Subcutaneous abdominal adipose tissue (tissue), 5 donors: Measurements from ENCODE around the gene IGFBP4.
A peak's percentile ranks its signal among the peaks of the same experiment; 100 is the strongest.

Source experiments
- H3K27ac ChIP-seq: one replicate; pipeline ENCODE4 v1.7.0; 2013; ENCODE audit warnings: low read depth, mild to moderate bottlenecking, inconsistent platforms, low read length, moderate library complexity
- H3K27me3 ChIP-seq, 5 donors: one replicate each; pipeline ENCODE4 v1.7.0; 2013; ENCODE audit warnings: low read length in 5 of 5, inconsistent platforms in 1 of 5; ENCODE audit not compliant: control insufficient read depth in 5 of 5, insufficient read depth in 4 of 5
- H3K36me3 ChIP-seq, 5 donors: one replicate each; pipeline ENCODE4 v1.7.0; 2013; ENCODE audit warnings: low read length in 5 of 5; ENCODE audit not compliant: control insufficient read depth in 5 of 5, insufficient read depth in 5 of 5
- H3K4me1 ChIP-seq, 5 donors: one replicate each; pipeline ENCODE4 v1.7.0; 2013; ENCODE audit warnings: low read length in 5 of 5, mild to moderate bottlenecking in 3 of 5, moderate library complexity in 1 of 5; ENCODE audit not compliant: control insufficient read depth in 5 of 5, insufficient read depth in 5 of 5
- H3K4me3 ChIP-seq, 5 donors: one replicate each; pipeline ENCODE4 v1.7.0; 2013; ENCODE audit warnings: low read length in 5 of 5, low read depth in 1 of 5
- H3K9ac ChIP-seq, 5 donors: one replicate each; pipeline ENCODE4 v1.7.0; 2013; ENCODE audit warnings: low read length in 5 of 5, mild to moderate bottlenecking in 4 of 5, moderate library complexity in 3 of 5
- H3K9me3 ChIP-seq, 5 donors: one replicate each; pipeline ENCODE4 v1.7.0; 2013; ENCODE audit warnings: low read length in 5 of 5; ENCODE audit not compliant: control insufficient read depth in 5 of 5
- donor health status: healthy.
- donor health status: healthy.
- donor health status: healthy.
- donor health status: healthy.
- donor health status: healthy.

IGFBP4 gene

DNA sequence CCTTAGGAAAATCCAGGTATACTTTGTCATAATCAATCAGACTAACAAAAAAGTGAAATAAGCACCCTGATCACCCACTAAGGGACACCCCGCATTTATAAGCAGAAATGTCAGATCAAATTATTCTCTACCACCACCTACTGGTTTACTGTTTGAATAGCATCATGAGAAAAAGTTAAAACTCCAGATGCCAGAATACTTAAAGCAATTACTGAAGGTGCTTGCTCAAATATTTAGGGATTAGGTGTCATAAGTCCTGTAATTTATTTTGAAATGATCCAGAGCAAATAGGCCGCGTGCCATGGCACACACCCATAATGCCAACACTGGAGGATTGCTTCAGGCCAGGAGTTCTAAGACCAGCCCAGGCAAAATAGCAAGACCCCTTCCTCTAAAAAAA, 27.9 kb upstream of the IGFBP4 start:
- H3K4me3 ChIP-seq = no peak overlapping the region
- no peak overlapping the region for H3K27ac ChIP-seq
- H3K27me3 ChIP-seq = peaks cover 0 to 4% (median 0%) of the 10 kb centered on the region in 5 donors
- no peaks in the 10 kb centered on the region for H3K9me3 ChIP-seq
- H3K36me3 ChIP-seq = no peaks in the 10 kb centered on the region
- peaks cover 0 to 30% (median 26%) of the 10 kb centered on the region in 5 donors for H3K4me1 ChIP-seq
- H3K9ac ChIP-seq = no peak overlapping the region

DNA sequence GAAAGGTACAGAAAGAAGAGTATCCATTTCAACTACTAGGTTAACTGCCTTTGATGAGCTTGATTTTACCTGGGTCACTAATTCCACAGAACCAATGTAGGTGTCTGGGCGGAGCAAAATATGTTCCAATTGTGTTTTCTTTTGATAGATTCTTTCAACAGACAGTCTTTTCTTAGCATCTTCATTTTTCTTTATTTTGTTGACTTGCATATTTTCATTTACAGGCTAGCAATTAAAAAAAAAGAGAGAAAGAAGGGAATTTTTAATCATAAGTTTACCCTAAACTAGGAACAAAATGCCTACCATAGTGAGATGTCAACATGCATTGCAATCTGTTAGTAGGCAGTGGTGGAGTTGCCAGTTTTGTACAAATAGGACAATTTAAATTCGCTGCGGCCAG, 26.6 kb upstream of the IGFBP4 start:
- H3K27me3 ChIP-seq = peaks cover 0 to 4% (median 0%) of the 10 kb centered on the region in 5 donors

DNA sequence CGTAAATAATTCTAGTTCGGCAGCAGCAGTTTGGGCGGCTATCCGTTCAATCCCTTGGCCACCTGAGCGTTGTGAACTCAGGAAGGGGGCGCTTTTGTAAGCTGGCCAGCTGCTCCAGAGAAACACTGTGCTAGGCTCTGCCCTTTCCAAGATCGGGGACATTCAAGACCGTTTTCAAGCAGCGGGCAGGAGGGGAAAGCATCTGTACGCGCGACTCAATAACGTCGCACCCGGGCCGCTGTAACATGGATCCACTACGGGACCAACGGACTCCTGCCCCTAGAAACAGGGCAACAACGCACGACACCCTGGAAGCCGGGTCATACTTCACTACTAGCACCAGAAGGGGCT, 26.0 kb upstream of the IGFBP4 start:
- Histone ChIP-seq H3K27ac (no peak overlapping the region), H3K36me3 (no peaks in the 10 kb centered on the region), H3K27me3 (peaks cover 0 to 4% (median 0%) of the 10 kb centered on the region in 5 donors), H3K9me3 (no peaks in the 10 kb centered on the region), H3K4me1 (peaks cover 0 to 30% (median 26%) of the 10 kb centered on the region in 5 donors), H3K9ac (peak overlapping the region in 3 of 5 donors; percentile 21 to 59 (median 56)), H3K4me3 (peak overlapping the region; percentile 63 to 91 (median 70))

More for the DNA sequence above, 26.6 kb upstream of the IGFBP4 start:
- H3K4me1 ChIP-seq = peaks cover 0 to 30% (median 26%) of the 10 kb centered on the region in 5 donors
- no peak overlapping the region for H3K27ac ChIP-seq
- H3K4me3 ChIP-seq = no peak overlapping the region
- no peaks in the 10 kb centered on the region for H3K9me3 ChIP-seq
- no peaks in the 10 kb centered on the region for H3K36me3 ChIP-seq
- H3K9ac ChIP-seq = no peak overlapping the region

DNA sequence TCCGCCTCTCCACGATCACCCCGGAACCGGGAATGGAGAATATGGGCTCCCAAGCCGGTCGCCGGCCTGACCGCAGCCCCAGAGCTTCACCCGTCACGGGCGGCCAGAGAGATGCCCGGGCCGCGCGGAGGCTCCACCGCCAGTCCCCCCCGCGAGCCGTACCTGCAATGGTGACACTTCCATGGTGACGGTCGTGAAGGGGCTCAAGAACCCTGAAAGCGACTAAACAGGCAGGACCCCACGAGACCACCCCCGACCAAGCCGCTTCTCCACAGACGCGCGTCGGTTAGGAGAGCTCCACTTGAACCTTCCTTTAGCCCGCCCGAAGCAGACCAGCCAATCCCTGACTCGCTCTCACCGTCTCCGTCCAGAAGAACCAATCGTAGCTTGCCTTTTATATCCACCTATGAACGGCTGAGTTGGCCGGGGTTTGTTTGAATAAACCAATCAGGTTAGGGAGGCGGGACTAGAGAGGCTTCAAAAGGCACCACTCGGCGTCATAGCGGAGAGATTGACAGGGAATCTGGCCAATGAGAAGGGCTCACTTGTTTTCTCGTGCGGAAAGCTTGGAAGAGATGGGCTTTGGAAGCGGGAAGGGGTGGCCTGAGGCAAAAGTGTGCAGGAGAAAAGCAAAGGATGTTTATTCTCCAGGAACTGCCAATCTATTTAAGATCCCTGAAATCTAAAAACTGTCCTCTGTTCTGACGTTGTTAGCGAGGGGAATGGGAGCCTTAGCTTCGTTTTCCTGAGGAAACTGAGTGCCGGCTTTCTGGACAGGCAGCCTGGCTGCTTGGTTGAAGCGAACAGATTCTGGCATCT, 25.4 kb upstream of the IGFBP4 start, which contains the start of gene TOP2A:
TOP2A (minus strand) TSS at position 288 of the 819 bp plus-strand sequence; CDS start at position 183, 105 bp downstream.
- peak within 1 kb of the TSS in 3 of 5 donors; percentile 21 to 64 (median 56) for H3K9ac ChIP-seq
- peaks cover 0 to 4% (median 0%) of the 10 kb centered on the region in 5 donors for H3K27me3 ChIP-seq
- H3K27ac ChIP-seq = peak within 1 kb of the TSS; percentile 16
- no peaks in the 10 kb centered on the region for H3K9me3 ChIP-seq
- H3K36me3 ChIP-seq = no peaks in the 10 kb centered on the region
- H3K4me3 ChIP-seq = peak within 1 kb of the TSS; percentile 63 to 91 (median 70)
- H3K4me1 ChIP-seq = peaks cover 0 to 30% (median 26%) of the 10 kb centered on the region in 5 donors

DNA sequence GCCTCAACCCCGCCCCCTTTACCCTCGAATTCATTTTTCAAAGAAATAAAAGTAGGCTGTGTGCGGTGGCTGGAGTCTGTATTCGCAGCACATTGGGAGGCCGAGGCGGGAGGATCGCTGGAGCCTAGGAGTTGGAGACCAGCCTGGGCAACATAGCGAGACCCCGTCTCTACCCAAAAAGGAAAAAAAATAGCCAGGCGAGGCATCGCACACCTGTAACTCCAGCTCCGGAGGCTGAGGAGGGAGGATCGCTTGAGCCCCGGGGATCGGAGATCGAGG, 24.9 kb upstream of the IGFBP4 start:
- peak overlapping the region; percentile 16 for H3K27ac ChIP-seq
- H3K9ac ChIP-seq = peak overlapping the region in 2 of 5 donors; percentile 47 to 64
- H3K4me1 ChIP-seq = peaks cover 0 to 30% (median 26%) of the 10 kb centered on the region in 5 donors

DNA sequence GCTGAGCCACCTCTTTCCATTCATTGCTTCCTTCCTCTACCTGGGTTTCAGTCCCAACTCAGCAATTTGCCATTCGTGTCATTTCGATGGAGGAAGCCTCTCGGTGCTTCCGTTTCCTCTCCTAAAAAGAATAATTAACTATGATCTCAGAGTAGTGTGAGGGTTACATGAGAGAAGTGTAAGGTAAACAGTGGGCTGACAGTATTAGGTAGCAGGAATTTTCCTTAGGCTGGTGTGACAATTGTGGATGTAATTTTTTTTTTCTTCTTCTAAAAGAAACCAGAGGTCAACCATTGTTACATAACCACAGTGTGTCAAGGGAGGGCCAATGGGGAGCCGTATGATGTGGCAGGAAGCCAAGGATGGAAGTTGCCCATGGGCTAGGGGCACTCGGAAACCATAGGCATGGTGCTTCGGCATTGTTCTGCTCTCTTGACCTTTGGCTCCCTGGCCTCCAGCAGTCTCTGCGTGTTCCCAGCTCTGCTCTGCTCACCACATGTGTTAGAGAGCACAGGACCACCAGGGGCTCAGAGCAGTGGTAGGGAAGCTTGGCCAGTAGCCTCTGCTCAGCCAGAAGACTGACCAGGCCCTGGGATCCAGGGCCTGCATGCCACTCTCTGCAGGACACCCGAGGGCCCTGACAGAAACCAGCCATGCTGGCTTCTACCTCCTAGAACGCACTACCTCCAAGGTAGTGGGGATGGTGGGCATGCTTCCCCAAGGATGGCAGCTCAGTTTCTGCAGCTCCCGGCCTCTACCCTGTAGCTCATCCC, 23.5 kb upstream of the IGFBP4 start:
- H3K27me3 ChIP-seq = peaks cover 0 to 4% (median 0%) of the 10 kb centered on the region in 5 donors
- H3K9me3 ChIP-seq = no peaks in the 10 kb centered on the region
- H3K4me3 ChIP-seq = no peak overlapping the region
- H3K9ac ChIP-seq = no peak overlapping the region
- peaks cover 0 to 30% (median 26%) of the 10 kb centered on the region in 5 donors for H3K4me1 ChIP-seq
- no peaks in the 10 kb centered on the region for H3K36me3 ChIP-seq
- peak overlapping the region; percentile 3 for H3K27ac ChIP-seq

More for the DNA sequence above, 24.9 kb upstream of the IGFBP4 start:
- H3K9me3 ChIP-seq = no peaks in the 10 kb centered on the region
- peaks cover 0 to 4% (median 0%) of the 10 kb centered on the region in 5 donors for H3K27me3 ChIP-seq
- H3K4me3 ChIP-seq = peak overlapping the region; percentile 48 to 91 (median 68)
- H3K36me3 ChIP-seq = no peaks in the 10 kb centered on the region

DNA sequence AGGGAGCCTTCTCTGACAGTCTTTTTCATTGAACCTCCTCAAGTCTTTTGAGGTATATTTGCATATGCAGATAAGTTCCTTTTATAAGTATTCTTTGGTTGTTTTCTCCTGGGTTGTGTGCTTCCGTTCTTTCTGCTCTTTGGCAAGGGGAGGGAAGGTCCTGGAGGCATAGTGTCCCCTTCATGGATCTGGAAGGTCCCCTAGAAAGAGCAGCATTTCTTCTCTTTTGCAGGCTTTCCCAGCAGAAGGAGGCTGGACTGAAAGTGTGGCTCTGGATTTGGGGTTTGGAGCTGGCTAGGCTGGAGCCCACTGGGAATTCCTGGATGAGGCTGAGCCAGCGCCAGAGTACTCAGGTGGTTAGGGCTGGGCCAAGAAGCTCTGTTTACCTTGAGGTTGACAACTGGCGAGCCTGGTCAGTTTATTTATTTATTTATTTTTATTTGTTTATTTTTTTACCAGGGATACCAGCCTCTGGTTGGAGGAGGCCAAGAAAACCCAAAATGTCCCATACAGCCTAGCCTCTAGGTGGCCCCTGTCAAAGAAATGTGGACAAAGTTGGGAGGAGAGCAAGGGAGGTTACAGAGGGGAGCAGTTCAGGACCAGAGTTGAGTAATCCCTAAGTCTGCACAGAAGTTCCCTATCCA, 20.1 kb upstream of the IGFBP4 start:
- H3K9ac ChIP-seq = no peak overlapping the region
- H3K36me3 ChIP-seq = no peaks in the 10 kb centered on the region
- no peaks in the 10 kb centered on the region for H3K27me3 ChIP-seq
- H3K4me1 ChIP-seq = peaks cover 0 to 26% (median 17%) of the 10 kb centered on the region in 5 donors
- no peak overlapping the region for H3K27ac ChIP-seq
- H3K4me3 ChIP-seq = no peak overlapping the region
- H3K9me3 ChIP-seq = no peaks in the 10 kb centered on the region

DNA sequence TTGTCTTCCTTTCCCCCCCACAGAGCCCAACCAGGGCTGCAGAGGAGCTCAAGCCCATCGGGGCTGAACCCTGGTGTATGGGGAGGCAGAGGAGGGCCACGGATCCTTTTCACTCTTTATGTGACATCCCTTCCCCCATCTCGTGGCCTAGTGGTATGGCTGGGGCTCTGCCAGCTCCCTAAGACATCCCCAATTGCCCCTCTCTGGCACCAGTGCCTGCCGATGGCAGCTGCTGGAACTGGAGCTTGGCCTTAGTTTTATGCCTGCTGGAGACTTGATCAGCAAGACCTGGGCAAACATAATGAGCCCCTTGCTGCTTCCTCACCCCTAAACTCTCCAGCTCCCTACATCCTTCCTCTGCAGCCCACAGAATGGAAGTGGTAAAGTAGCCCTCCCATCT, 17.5 kb upstream of the IGFBP4 start:
- H3K27me3 ChIP-seq = no peaks in the 10 kb centered on the region
- no peak overlapping the region for H3K4me3 ChIP-seq
- H3K36me3 ChIP-seq = no peaks in the 10 kb centered on the region
- H3K4me1 ChIP-seq = peaks cover 0 to 6% (median 0%) of the 10 kb centered on the region in 5 donors
- H3K27ac ChIP-seq = no peak overlapping the region
- no peak overlapping the region for H3K9ac ChIP-seq
- no peaks in the 10 kb centered on the region for H3K9me3 ChIP-seq

DNA sequence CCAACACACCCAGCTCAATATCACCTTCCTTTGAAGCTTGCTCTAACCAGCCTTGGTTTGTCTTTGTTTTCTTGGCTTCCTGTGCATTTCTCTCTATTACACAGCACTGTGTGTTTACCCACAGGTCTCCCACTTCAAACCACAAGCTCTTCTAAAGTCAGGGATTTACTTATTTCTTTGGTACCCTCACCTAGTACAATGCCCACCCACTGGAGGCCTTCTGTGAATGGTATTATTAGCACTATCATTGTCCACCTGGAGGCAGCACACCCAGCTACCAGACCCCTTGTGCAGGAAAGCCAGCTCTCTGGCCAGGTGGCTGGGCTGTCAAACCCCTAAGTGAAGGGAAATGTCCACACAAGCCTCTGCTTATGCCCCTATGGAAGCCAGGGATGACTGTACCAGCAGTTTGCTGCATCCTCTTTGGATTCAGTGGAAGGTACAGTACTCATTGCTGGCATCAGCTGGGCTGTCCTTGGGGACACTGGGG, 16.2 kb upstream of the IGFBP4 start:
- no peaks in the 10 kb centered on the region for H3K36me3 ChIP-seq
- peaks cover 0 to 6% (median 0%) of the 10 kb centered on the region in 5 donors for H3K4me1 ChIP-seq
- H3K9ac ChIP-seq = no peak overlapping the region
- H3K27me3 ChIP-seq = no peaks in the 10 kb centered on the region
- no peak overlapping the region for H3K27ac ChIP-seq
- no peak overlapping the region for H3K4me3 ChIP-seq
- no peaks in the 10 kb centered on the region for H3K9me3 ChIP-seq
